DND-41 (cell line): Measurements from ENCODE around the gene SMG7.

Experiments used
- ATAC-seq: fragments of 200-7000 bp; cut with Tn5 transposase; 3 replicates; pipeline ENCODE4 v1.9.1; 2021; ENCODE audit warnings: low read depth; ENCODE audit not compliant: insufficient read depth
- DNase-seq: peaks from one replicate; pipeline ENCODE4 v3.0.0-alpha.2; 2020
- H2AFZ ChIP-seq: 2 replicates; pipeline ENCODE4 v1.6.0; 2012; ENCODE audit warnings: low read depth, low read length
- H3K27ac ChIP-seq: 2 replicates; pipeline ENCODE4 v1.5.1; 2012; ENCODE audit warnings: low read length, inconsistent platforms
- H3K27me3 ChIP-seq: fragments of 200-600 bp; sonication (generic); 2 replicates; pipeline ENCODE4 v1.6.0; 2012; ENCODE audit warnings: low read length, mild to moderate bottlenecking, inconsistent platforms; ENCODE audit not compliant: insufficient read depth, poor library complexity
- H3K36me3 ChIP-seq: 2 replicates; pipeline ENCODE4 v1.5.1; 2012; ENCODE audit warnings: low read length, inconsistent platforms; ENCODE audit not compliant: insufficient read depth
- H3K4me1 ChIP-seq: 2 replicates; pipeline ENCODE4 v1.5.1; 2012; ENCODE audit warnings: mild to moderate bottlenecking, low read length; ENCODE audit not compliant: insufficient read depth
- H3K4me2 ChIP-seq: 2 replicates; pipeline ENCODE4 v1.6.0; 2012; ENCODE audit warnings: mild to moderate bottlenecking, moderate library complexity, low read length, inconsistent platforms; ENCODE audit not compliant: insufficient read depth
- H3K4me3 ChIP-seq, 2 experiments: fragments of 200-600 bp in 1 of 2; shearing (Covaris generic) in 1 of 2; 2 replicates each; pipeline ENCODE4 v1.5.1; 2012 to 2016; ENCODE audit warnings: inconsistent platforms in 2 of 2, low read length in 2 of 2, mild to moderate bottlenecking in 2 of 2, low read depth in 1 of 2, moderate library complexity in 1 of 2
- H3K79me2 ChIP-seq: 2 replicates; pipeline ENCODE4 v1.6.0; 2012; ENCODE audit warnings: low read length, inconsistent platforms; ENCODE audit not compliant: insufficient read depth
- H3K9ac ChIP-seq: 2 replicates; pipeline ENCODE4 v1.6.0; 2012; ENCODE audit warnings: low read depth, mild to moderate bottlenecking, inconsistent platforms, low read length, moderate library complexity
- H3K9me3 ChIP-seq: 2 replicates; pipeline ENCODE4 v1.5.1; 2012; ENCODE audit warnings: low read length, moderate library complexity, mild to moderate bottlenecking, inconsistent platforms; ENCODE audit not compliant: insufficient read depth, severe bottlenecking
- H4K20me1 ChIP-seq: 2 replicates; pipeline ENCODE4 v1.6.0; 2012; ENCODE audit warnings: low read length; ENCODE audit not compliant: insufficient read depth
- EZH2 ChIP-seq: IDR thresholded peaks from 3 replicates; pipeline ENCODE4 v1.6.1; 2012; ENCODE audit warnings: borderline replicate concordance, low read depth, mild to moderate bottlenecking, moderate library complexity, low read length, inconsistent platforms; ENCODE audit not compliant: severe bottlenecking
- TF ChIP-seq, protein P1 (sequence below): IDR thresholded peaks from 2 replicates; pipeline ENCODE4 v1.5.1; 2012; ENCODE audit warnings: borderline replicate concordance, low read length, moderate library complexity, mild to moderate bottlenecking; ENCODE audit not compliant: poor library complexity, severe bottlenecking; ENCODE audit errors: extremely low read depth

SMG7 gene

GRCh38 chr1:183449223-183449770 lies 23.0 kb upstream of the SMG7 start:
- H3K4me1 ChIP-seq, result no peaks in the 10 kb centered on the region
- H3K27ac ChIP-seq, result no peak overlapping the region
- no peaks in the 10 kb centered on the region for H4K20me1 ChIP-seq
- no peak overlapping the region for H3K9ac ChIP-seq
- no peak overlapping the region for H3K4me3 ChIP-seq
- no peak overlapping the region for H2AFZ ChIP-seq
- no peak overlapping the region for H3K4me2 ChIP-seq
- DNase-seq (no peak), ATAC-seq (no peak)
- no peaks in the 10 kb centered on the region for H3K36me3 ChIP-seq
- no peaks in the 10 kb centered on the region for H3K9me3 ChIP-seq
- no peaks in the 10 kb centered on the region for H3K79me2 ChIP-seq
- TF ChIP-seq, protein P1, sequence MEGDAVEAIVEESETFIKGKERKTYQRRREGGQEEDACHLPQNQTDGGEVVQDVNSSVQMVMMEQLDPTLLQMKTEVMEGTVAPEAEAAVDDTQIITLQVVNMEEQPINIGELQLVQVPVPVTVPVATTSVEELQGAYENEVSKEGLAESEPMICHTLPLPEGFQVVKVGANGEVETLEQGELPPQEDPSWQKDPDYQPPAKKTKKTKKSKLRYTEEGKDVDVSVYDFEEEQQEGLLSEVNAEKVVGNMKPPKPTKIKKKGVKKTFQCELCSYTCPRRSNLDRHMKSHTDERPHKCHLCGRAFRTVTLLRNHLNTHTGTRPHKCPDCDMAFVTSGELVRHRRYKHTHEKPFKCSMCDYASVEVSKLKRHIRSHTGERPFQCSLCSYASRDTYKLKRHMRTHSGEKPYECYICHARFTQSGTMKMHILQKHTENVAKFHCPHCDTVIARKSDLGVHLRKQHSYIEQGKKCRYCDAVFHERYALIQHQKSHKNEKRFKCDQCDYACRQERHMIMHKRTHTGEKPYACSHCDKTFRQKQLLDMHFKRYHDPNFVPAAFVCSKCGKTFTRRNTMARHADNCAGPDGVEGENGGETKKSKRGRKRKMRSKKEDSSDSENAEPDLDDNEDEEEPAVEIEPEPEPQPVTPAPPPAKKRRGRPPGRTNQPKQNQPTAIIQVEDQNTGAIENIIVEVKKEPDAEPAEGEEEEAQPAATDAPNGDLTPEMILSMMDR, result no peak
- no peak for TF ChIP-seq EZH2
- peaks cover 3% of the 10 kb centered on the region for H3K27me3 ChIP-seq

DNA sequence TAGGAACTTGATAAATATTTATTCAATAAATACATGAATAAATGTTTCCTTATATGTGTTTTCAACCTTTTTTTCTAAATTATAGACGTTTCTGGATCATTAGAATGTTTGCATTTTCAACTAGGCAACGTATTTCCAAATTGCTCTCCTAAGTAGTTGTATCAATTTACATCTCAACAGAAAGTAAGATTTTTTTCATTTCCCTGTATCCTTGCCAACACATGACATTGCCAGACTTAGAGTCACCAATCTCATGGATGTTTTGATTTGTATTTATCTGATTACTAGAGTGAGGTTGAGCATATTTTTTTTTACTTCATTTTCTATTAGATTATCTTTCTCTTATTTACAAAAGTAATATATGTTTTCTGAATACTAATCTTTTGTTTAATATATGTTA lies 22.2 kb upstream of the SMG7 start:
- Histone ChIP-seq H3K27ac (no peak overlapping the region), H3K4me3 (no peak overlapping the region), H4K20me1 (no peaks in the 10 kb centered on the region), H3K9me3 (no peaks in the 10 kb centered on the region), H3K9ac (no peak overlapping the region), H2AFZ (no peak overlapping the region), H3K27me3 (peaks cover 3% of the 10 kb centered on the region), H3K79me2 (no peaks in the 10 kb centered on the region), H3K4me2 (no peak overlapping the region), H3K4me1 (no peaks in the 10 kb centered on the region), H3K36me3 (no peaks in the 10 kb centered on the region)
- ATAC-seq (no peak), DNase-seq (no peak)
- no peak for TF ChIP-seq EZH2
- TF ChIP-seq, protein P1, result no peak

GRCh38 chr1:183454377-183454776 lies 17.9 kb upstream of the SMG7 start:
- H3K9me3 ChIP-seq, result no peaks in the 10 kb centered on the region
- H3K27ac ChIP-seq, result no peak overlapping the region
- no peak for ATAC-seq
- no peak overlapping the region for H3K4me2 ChIP-seq
- no peaks in the 10 kb centered on the region for H3K4me1 ChIP-seq
- H3K27me3 ChIP-seq, result peaks cover 3% of the 10 kb centered on the region
- no peaks in the 10 kb centered on the region for H3K79me2 ChIP-seq
- no peak for TF ChIP-seq EZH2
- TF ChIP-seq, protein P1, result no peak
- DNase-seq, result no peak
- no peak overlapping the region for H3K4me3 ChIP-seq
- no peaks in the 10 kb centered on the region for H3K36me3 ChIP-seq
- H2AFZ ChIP-seq, result no peak overlapping the region
- H3K9ac ChIP-seq, result no peak overlapping the region
- no peaks in the 10 kb centered on the region for H4K20me1 ChIP-seq

GRCh38 chr1:183456826-183457225 lies 15.5 kb upstream of the SMG7 start:
- TF ChIP-seq, protein P1, result no peak
- TF ChIP-seq EZH2, result no peak
- Histone ChIP-seq H3K27ac (no peak overlapping the region), H4K20me1 (no peaks in the 10 kb centered on the region), H3K27me3 (peaks cover 6% of the 10 kb centered on the region), H2AFZ (no peak overlapping the region), H3K4me2 (no peak overlapping the region), H3K36me3 (no peaks in the 10 kb centered on the region), H3K4me3 (no peak overlapping the region), H3K9me3 (no peaks in the 10 kb centered on the region), H3K9ac (no peak overlapping the region), H3K79me2 (no peaks in the 10 kb centered on the region), H3K4me1 (no peaks in the 10 kb centered on the region)
- DNase-seq (no peak), ATAC-seq (no peak)
